OCI-M1 (cell line): Measurements from ENCODE around the gene FERMT2.
"Not testable (repeated sequence)": the region's sequence is repeated elsewhere in the genome, so short reads cannot be mapped to it uniquely, and the experiment has no call there.

ENCODE experiments used
- DNase-seq: peaks from one replicate; lab custom pipeline; 2025; lab: John Stamatoyannopoulos, UW

FERMT2 gene

GRCh38 chr14:52900731-52901130 lies 50.1 kb downstream of the FERMT2 start:
- DNase-seq = no peak

GRCh38 chr14:52898496-52898895 lies 52.4 kb downstream of the FERMT2 start:
- DNase-seq = no peak

GRCh38 chr14:52895000-52895399 lies 55.9 kb downstream of the FERMT2 start:
- DNase-seq = peak; percentile 78

GRCh38 chr14:52891800-52892199 lies 59.0 kb downstream of the FERMT2 start:
- DNase-seq = no peak

- DNase-seq = no peak
These were observed 61.7 kb downstream of the FERMT2 start for GRCh38 chr14:52888839-52889838.

GRCh38 chr14:52888159-52888558 lies 62.7 kb downstream of the FERMT2 start:
- no peak for DNase-seq

GRCh38 chr14:52885230-52885629 lies 65.6 kb downstream of the FERMT2 start:
- DNase-seq = no peak

GRCh38 chr14:52883658-52884057 lies 67.2 kb downstream of the FERMT2 start:
- no peak for DNase-seq

GRCh38 chr14:52882824-52883223 lies 68.0 kb downstream of the FERMT2 start:
- DNase-seq = no peak

GRCh38 chr14:52879958-52880357 lies 70.9 kb downstream of the FERMT2 start:
- no peak for DNase-seq

GRCh38 chr14:52878946-52879345 lies 71.9 kb downstream of the FERMT2 start:
- DNase-seq = no peak

- DNase-seq = peak; percentile 38
These were observed 72.4 kb downstream of the FERMT2 start for GRCh38 chr14:52878469-52878868.

GRCh38 chr14:52877628-52878027 lies 73.2 kb downstream of the FERMT2 start:
- no peak for DNase-seq

GRCh38 chr14:52876806-52877205 lies 74.0 kb downstream of the FERMT2 start:
- DNase-seq = no peak

- no peak for DNase-seq
These were observed 74.5 kb downstream of the FERMT2 start for GRCh38 chr14:52876311-52876710.

GRCh38 chr14:52875707-52876106 lies 75.1 kb downstream of the FERMT2 start:
- DNase-seq = no peak

GRCh38 chr14:52874389-52874788 lies 76.5 kb downstream of the FERMT2 start:
- DNase-seq = no peak

GRCh38 chr14:52873694-52874093 lies 77.2 kb downstream of the FERMT2 start:
- peak; percentile 10 for DNase-seq

GRCh38 chr14:52873065-52873464 lies 77.8 kb downstream of the FERMT2 start:
- no peak for DNase-seq

- no peak for DNase-seq
These were observed 79.2 kb downstream of the FERMT2 start for GRCh38 chr14:52871606-52872005.

GRCh38 chr14:52868911-52869618 lies 81.8 kb downstream of the FERMT2 start:
- DNase-seq = no peak

- not testable (repeated sequence) for DNase-seq
These were observed 86.0 kb downstream of the FERMT2 start for GRCh38 chr14:52864893-52865292.

- DNase-seq = peak; percentile 16
These were observed 87.5 kb downstream of the FERMT2 start for GRCh38 chr14:52863334-52863700.
